ENCODE measurements around the gene TECPR1. TPM values are rescaled to one million over a fixed set of nuclear protein-coding genes. Genes with fewer than 3 reads are reported as not detected.

The TECPR1 gene
- total RNA-seq, 1 donor from 2014 or later: 39.9 TPM

GRCh38 chr7:98202367-98203195 lies 49.5 kb downstream of the TECPR1 start:
- Mint-ChIP-seq H3K36me3 (peaks cover 14% of the 10 kb centered on the region), H3K4me3 (no peak overlapping the region), H3K27me3 (no peaks in the 10 kb centered on the region), H3K9me3 (no peaks in the 10 kb centered on the region), H3K4me1 (ENCODE audit: unreplicated experiment) (no peaks in the 10 kb centered on the region), H3K27ac (no peak overlapping the region)
- DNase-seq (ENCODE audit: extremely low spot score, unreplicated experiment): no peak
- TF ChIP-seq, protein P1, sequence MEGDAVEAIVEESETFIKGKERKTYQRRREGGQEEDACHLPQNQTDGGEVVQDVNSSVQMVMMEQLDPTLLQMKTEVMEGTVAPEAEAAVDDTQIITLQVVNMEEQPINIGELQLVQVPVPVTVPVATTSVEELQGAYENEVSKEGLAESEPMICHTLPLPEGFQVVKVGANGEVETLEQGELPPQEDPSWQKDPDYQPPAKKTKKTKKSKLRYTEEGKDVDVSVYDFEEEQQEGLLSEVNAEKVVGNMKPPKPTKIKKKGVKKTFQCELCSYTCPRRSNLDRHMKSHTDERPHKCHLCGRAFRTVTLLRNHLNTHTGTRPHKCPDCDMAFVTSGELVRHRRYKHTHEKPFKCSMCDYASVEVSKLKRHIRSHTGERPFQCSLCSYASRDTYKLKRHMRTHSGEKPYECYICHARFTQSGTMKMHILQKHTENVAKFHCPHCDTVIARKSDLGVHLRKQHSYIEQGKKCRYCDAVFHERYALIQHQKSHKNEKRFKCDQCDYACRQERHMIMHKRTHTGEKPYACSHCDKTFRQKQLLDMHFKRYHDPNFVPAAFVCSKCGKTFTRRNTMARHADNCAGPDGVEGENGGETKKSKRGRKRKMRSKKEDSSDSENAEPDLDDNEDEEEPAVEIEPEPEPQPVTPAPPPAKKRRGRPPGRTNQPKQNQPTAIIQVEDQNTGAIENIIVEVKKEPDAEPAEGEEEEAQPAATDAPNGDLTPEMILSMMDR (conservative IDR thresholded peaks at IDR 0.05): no peak

DNA sequence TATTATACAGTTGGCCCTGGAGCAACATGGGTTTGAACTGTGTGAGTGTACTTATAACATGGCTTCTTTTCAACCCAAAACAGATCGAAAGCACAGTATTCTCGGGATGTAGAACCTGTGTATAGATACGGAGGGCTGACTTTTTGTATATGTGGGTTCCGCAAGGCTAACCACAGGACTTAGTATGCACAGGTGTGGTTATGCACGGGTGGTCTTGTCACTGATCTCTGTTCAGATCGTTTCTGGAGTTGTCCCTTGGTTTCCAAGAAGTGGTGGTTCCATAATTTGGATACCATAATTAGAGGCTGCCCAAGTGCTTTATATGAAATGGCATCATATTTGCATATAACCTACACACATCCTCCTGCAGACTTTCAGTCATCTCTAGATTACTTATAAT lies 51.7 kb downstream of the TECPR1 start:
- TF ChIP-seq, protein P1 (conservative IDR thresholded peaks at IDR 0.05): no peak
- Mint-ChIP-seq H3K36me3 (peaks cover 19% of the 10 kb centered on the region), H3K27ac (no peak overlapping the region), H3K4me1 (ENCODE audit: unreplicated experiment) (no peaks in the 10 kb centered on the region), H3K27me3 (no peaks in the 10 kb centered on the region), H3K4me3 (no peak overlapping the region), H3K9me3 (no peaks in the 10 kb centered on the region)
- DNase-seq (ENCODE audit: extremely low spot score, unreplicated experiment): no peak

DNA sequence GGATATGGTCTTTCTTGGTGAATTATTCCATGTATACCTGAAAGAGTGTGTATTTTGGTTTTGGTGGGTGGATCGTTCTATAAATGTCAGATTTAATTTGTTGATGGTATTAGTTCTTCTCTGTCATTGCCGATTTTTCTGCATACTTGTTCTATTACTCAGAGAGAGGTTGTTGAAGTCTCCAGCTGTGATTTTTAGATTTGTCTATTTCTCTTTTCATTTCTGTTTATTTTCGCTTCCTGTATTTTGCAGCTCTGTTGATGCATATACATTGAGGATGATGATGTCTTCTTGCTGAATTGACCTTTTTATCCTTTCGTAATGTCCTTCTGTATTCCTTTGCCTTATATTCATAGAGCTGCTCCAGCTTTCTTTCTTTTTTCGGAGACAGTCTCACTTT lies 52.9 kb downstream of the TECPR1 start:
- no peaks in the 10 kb centered on the region for H3K4me1 Mint-ChIP-seq (ENCODE audit: unreplicated experiment)
- no peak overlapping the region for H3K27ac Mint-ChIP-seq
- no peak overlapping the region for H3K4me3 Mint-ChIP-seq
- no peak for DNase-seq (ENCODE audit: extremely low spot score, unreplicated experiment)
- H3K36me3 Mint-ChIP-seq: peaks cover 19% of the 10 kb centered on the region
- H3K27me3 Mint-ChIP-seq: no peaks in the 10 kb centered on the region
- TF ChIP-seq, protein P1 (conservative IDR thresholded peaks at IDR 0.05): no peak
- H3K9me3 Mint-ChIP-seq: no peaks in the 10 kb centered on the region

GRCh38 chr7:98196706-98197605 lies 55.1 kb downstream of the TECPR1 start:
- Mint-ChIP-seq H3K9me3 (no peaks in the 10 kb centered on the region), H3K4me1 (ENCODE audit: unreplicated experiment) (no peaks in the 10 kb centered on the region), H3K27me3 (no peaks in the 10 kb centered on the region), H3K27ac (no peak overlapping the region), H3K36me3 (peaks cover 17% of the 10 kb centered on the region), H3K4me3 (no peak overlapping the region)
- TF ChIP-seq, protein P1 (conservative IDR thresholded peaks at IDR 0.05): no peak
- DNase-seq (ENCODE audit: extremely low spot score, unreplicated experiment): no peak

GRCh38 chr7:98194672-98195457 lies 57.2 kb downstream of the TECPR1 start:
- no peak overlapping the region for H3K4me3 Mint-ChIP-seq
- no peaks in the 10 kb centered on the region for H3K4me1 Mint-ChIP-seq (ENCODE audit: unreplicated experiment)
- TF ChIP-seq, protein P1 (conservative IDR thresholded peaks at IDR 0.05): no peak
- no peaks in the 10 kb centered on the region for H3K9me3 Mint-ChIP-seq
- no peak overlapping the region for H3K27ac Mint-ChIP-seq
- H3K27me3 Mint-ChIP-seq: no peaks in the 10 kb centered on the region
- no peak for DNase-seq (ENCODE audit: extremely low spot score, unreplicated experiment)
- peaks cover 22% of the 10 kb centered on the region for H3K36me3 Mint-ChIP-seq

All from type B pancreatic cell (in vitro differentiated cells).